PFSK-1 (cell line): ENCODE measurements around the gene GPR161.

Experiments
- FOXP2 ChIP-seq: optimal IDR thresholded peaks from 2 replicates; pipeline ENCODE3; 2011; ENCODE audit warnings: borderline replicate concordance, control low read depth, inconsistent platforms; ENCODE audit not compliant: insufficient read depth; ENCODE audit errors: extremely low read length, extremely low read depth
- POLR2AphosphoS5 ChIP-seq: IDR thresholded peaks from 2 replicates; pipeline ENCODE4 v1.6.1; 2012; ENCODE audit warnings: low read depth, mild to moderate bottlenecking, control low read depth, low read length, moderate library complexity
- SIN3A ChIP-seq: IDR thresholded peaks from 2 replicates; pipeline ENCODE4 v1.6.1; 2012; ENCODE audit warnings: mild to moderate bottlenecking, low read length, moderate library complexity, borderline replicate concordance; ENCODE audit not compliant: insufficient read depth
- TAF1 ChIP-seq: IDR thresholded peaks from 2 replicates; pipeline ENCODE4 v1.6.1; 2012; ENCODE audit warnings: low read length, control low read depth, borderline replicate concordance; ENCODE audit not compliant: insufficient read depth
- TF ChIP-seq, protein P1 (sequence below), 2 experiments: IDR thresholded peaks; 2 replicates each; pipeline versions ENCODE4 v1.6.1 to v1.8.0; 2011 to 2012; ENCODE audit warnings: low read depth in 2 of 2, low read length in 2 of 2, control low read depth in 1 of 2, inconsistent platforms in 1 of 2, mild to moderate bottlenecking in 1 of 2, moderate library complexity in 1 of 2; ENCODE audit not compliant: insufficient read depth in 1 of 2

Gene GPR161

DNA sequence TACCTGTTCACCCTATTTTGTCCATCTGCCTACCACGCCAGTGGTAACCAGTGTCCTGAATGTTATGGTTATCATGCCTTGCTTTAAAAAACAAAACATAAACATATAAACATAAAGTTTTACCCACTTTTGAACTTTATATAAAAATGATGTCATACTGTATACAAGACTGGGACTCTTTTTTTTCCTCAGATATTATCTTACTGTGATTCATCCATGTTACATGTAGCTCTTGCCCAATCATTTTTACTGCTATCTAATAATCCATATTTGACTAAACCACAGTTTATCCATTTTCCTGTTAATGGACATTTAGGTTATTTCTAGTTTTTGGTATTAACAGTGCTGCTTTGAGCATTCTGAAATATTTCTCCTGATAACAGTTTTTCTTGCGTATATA is 78.8 kb downstream of the GPR161 start:
- no peak for TF ChIP-seq TAF1
- no peak for TF ChIP-seq POLR2AphosphoS5
- TF ChIP-seq, protein P1, sequence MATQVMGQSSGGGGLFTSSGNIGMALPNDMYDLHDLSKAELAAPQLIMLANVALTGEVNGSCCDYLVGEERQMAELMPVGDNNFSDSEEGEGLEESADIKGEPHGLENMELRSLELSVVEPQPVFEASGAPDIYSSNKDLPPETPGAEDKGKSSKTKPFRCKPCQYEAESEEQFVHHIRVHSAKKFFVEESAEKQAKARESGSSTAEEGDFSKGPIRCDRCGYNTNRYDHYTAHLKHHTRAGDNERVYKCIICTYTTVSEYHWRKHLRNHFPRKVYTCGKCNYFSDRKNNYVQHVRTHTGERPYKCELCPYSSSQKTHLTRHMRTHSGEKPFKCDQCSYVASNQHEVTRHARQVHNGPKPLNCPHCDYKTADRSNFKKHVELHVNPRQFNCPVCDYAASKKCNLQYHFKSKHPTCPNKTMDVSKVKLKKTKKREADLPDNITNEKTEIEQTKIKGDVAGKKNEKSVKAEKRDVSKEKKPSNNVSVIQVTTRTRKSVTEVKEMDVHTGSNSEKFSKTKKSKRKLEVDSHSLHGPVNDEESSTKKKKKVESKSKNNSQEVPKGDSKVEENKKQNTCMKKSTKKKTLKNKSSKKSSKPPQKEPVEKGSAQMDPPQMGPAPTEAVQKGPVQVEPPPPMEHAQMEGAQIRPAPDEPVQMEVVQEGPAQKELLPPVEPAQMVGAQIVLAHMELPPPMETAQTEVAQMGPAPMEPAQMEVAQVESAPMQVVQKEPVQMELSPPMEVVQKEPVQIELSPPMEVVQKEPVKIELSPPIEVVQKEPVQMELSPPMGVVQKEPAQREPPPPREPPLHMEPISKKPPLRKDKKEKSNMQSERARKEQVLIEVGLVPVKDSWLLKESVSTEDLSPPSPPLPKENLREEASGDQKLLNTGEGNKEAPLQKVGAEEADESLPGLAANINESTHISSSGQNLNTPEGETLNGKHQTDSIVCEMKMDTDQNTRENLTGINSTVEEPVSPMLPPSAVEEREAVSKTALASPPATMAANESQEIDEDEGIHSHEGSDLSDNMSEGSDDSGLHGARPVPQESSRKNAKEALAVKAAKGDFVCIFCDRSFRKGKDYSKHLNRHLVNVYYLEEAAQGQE (IDR thresholded peaks at IDR 0.05; ENCODE audit: insufficient read depth in 1 of 2, low read depth in 2 of 2, low read length in 2 of 2): no peak
- TF ChIP-seq FOXP2: no peak
- no peak for TF ChIP-seq SIN3A

GRCh38 chr1:168057355-168057754 is 79.4 kb downstream of the GPR161 start:
- no peak for TF ChIP-seq FOXP2
- TF ChIP-seq, protein P1 (IDR thresholded peaks at IDR 0.05; ENCODE audit: insufficient read depth in 1 of 2, low read depth in 2 of 2, low read length in 2 of 2): no peak
- TF ChIP-seq POLR2AphosphoS5: no peak
- no peak for TF ChIP-seq SIN3A
- TF ChIP-seq TAF1: no peak

- TF ChIP-seq, protein P1 (IDR thresholded peaks at IDR 0.05; ENCODE audit: insufficient read depth in 1 of 2, low read depth in 2 of 2, low read length in 2 of 2): no peak
Measured at GRCh38 chr1:168054117-168054516, 82.6 kb downstream of the GPR161 start.

DNA sequence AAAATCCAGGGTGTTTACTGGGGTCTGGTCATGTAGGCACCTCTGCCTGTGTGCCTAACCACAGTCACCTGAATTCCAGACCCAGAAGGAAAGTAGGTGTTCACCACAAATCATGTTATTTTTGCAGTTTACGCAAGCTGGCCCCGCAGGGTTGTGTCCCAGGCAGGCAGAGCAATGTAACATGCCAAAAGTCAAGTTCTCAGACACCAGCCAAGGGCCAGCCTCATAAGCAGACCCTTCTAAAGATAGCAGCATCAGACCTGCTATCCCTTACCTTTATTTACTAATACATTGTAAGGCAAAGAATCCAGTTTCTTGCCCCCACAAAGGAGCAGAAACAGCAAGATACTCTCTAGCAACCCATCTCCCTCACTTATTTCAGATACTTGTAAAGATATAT is 83.0 kb downstream of the GPR161 start:
- TF ChIP-seq POLR2AphosphoS5: no peak
- TF ChIP-seq, protein P1 (IDR thresholded peaks at IDR 0.05; ENCODE audit: insufficient read depth in 1 of 2, low read depth in 2 of 2, low read length in 2 of 2): no peak
- no peak for TF ChIP-seq FOXP2
- TF ChIP-seq TAF1: no peak
- TF ChIP-seq SIN3A: no peak

DNA sequence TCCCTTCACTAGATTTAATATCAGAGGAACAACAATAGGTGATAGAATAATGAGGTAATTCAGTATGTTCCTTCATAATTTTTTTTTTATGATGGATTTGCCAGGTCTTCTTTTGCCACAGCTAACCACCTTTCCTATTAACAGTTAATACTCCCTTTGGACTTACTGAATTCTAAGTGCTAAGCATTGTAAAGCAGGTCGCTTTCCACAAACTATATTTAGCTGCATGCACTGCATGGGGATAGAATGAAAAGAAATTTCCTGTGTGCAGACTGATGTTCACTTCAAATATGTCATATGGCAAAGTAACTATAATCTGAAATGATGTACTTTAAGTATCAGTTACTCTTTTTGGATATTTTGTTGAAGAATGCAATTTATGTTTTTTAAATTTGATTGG is 85.8 kb downstream of the GPR161 start:
- TF ChIP-seq POLR2AphosphoS5 (no peak), TAF1 (no peak), FOXP2 (no peak), SIN3A (no peak)
- TF ChIP-seq, protein P1 (IDR thresholded peaks at IDR 0.05; ENCODE audit: insufficient read depth in 1 of 2, low read depth in 2 of 2, low read length in 2 of 2): no peak
